ENCODE data around the gene RNF220. TPM values are rescaled to one million over a fixed set of nuclear protein-coding genes. Genes with fewer than 3 reads are reported as not detected.

Gene RNF220
- polyA plus RNA-seq, 1 of the 3 experiments (the other 2 are of a cell fraction) = 83.7 TPM

DNA sequence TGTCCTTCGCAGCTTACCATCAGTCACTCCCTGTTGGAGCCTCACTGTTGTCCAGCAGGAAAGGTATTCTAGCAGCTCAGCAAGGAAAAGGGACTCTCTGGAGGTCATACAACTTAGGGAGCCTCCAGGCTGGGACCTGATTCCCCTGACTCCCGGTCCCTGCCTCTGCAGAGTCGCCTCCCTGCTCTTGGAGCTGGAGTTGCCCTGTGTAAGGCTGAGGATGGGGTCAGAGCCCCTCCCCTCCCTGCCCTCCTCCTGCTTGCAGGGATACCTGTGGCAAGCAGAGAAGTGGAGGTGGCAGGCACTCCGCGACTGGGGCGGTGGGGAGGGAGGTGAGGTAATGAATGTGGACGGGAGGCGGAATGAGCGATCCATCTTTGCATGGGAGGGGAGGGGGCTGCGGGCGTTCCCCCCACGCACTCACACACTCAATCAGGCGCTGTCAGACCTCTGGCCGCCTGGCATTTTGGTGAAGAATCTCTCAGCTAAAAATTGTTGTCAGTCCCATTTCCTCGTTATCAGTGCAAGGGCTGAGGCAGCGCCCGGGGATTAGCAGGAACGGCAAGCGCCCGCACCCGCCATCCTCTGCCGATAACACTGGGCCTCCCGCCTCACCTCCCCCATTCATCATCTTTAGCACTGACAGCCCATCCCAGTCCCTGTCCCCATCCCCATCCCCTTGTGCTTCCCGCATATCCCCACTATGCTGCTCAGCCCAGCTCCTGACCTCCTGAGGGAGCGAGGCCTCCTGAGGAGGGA lies 204.9 kb downstream of the RNF220 start:
- CTCF ChIA-PET = interaction anchor here (0.6 to 6.9 kb wide), 26 partner anchors 7 to 205 kb away, joined by 3 to 150 read pairs (median 6); partner anchors contain the start of genes ARMH1 and TMEM53
- POLR2A ChIA-PET = interaction anchor here (0.6 to 1.5 kb wide), 3 partner anchors 43 to 120 kb away, joined by 3 read pairs; no protein-coding TSS in a partner anchor

More for the DNA sequence above, 204.9 kb downstream of the RNF220 start:
- Histone ChIP-seq H3K36me3 (replicated peaks in 1 of 2; ENCODE audit: control insufficient read depth in 1 of 2, insufficient read depth in 2 of 2, low read length in 1 of 2) (no peaks in the 10 kb centered on the region), H2AFZ (ENCODE audit: low read depth) (no peak overlapping the region), H3K79me2 (ENCODE audit: insufficient read depth) (no peaks in the 10 kb centered on the region), H3K9me2 (no peaks in the 10 kb centered on the region), H3K27ac (ENCODE audit: low read depth in 2 of 2, low read length in 1 of 2) (no peak overlapping the region), H3K4me1 (ENCODE audit: control insufficient read depth in 1 of 2, insufficient read depth in 2 of 2, low read depth in 1 of 2, low read length in 1 of 2) (no peaks in the 10 kb centered on the region; a peak in 1 of 4 replicates), H3F3A (replicated peaks; ENCODE audit: insufficient read depth) (no peaks in the 10 kb centered on the region), H3K9me3 (no peaks in the 10 kb centered on the region), H4K20me1 (ENCODE audit: insufficient read depth) (no peaks in the 10 kb centered on the region), H3K9ac (no peak overlapping the region), H3K27me3 (ENCODE audit: insufficient read depth) (no peaks in the 10 kb centered on the region), H3K4me2 (no peak overlapping the region), H3K4me3 (ENCODE audit: low read depth in 2 of 2, low read length in 1 of 2) (no peak overlapping the region)
- no peak for TF ChIP-seq SIN3A (IDR thresholded peaks at IDR 0.05; ENCODE audit: borderline replicate concordance, low read depth, low read length)
- TF ChIP-seq NFIC (IDR thresholded peaks at IDR 0.05; ENCODE audit: borderline replicate concordance) = no peak
- TF ChIP-seq EP300 (IDR thresholded peaks at IDR 0.05; ENCODE audit: borderline replicate concordance in 1 of 2, low read depth in 1 of 2, low read length in 1 of 2) = no peak
- no peak for TF ChIP-seq ELF1 (IDR thresholded peaks at IDR 0.05)
- TF ChIP-seq, protein P1, sequence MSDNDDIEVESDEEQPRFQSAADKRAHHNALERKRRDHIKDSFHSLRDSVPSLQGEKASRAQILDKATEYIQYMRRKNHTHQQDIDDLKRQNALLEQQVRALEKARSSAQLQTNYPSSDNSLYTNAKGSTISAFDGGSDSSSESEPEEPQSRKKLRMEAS (IDR thresholded peaks at IDR 0.05; ENCODE audit: low read depth) = no peak
- no peak for TF ChIP-seq YY1 (IDR thresholded peaks at IDR 0.05; ENCODE audit: low read depth)
- no peak for TF ChIP-seq GATA2 (CRISPR knock-in tag; IDR thresholded peaks at IDR 0.05)
- TF ChIP-seq USF1 (IDR thresholded peaks at IDR 0.05; ENCODE audit: borderline replicate concordance, low read depth) = no peak
- no peak for TF ChIP-seq FOXJ3 (CRISPR knock-in tag; IDR thresholded peaks at IDR 0.05)
- no peak for TF ChIP-seq FOXM1 (IDR thresholded peaks at IDR 0.05; ENCODE audit: low read depth)
- no peak for TF ChIP-seq EZH2phosphoT487 (IDR thresholded peaks at IDR 0.05; ENCODE audit: borderline replicate concordance, low read depth)
- no peak for TF ChIP-seq IRF3 (IDR thresholded peaks at IDR 0.05; ENCODE audit: low read depth, low read length)
- no peak for TF ChIP-seq CTCF (IDR thresholded peaks at IDR 0.05)
- TF ChIP-seq MXI1 (IDR thresholded peaks at IDR 0.05; ENCODE audit: low read depth, low read length) = no peak
- TF ChIP-seq ZBTB33 (IDR thresholded peaks at IDR 0.05; ENCODE audit: borderline replicate concordance, low read depth) = no peak
- no peak for TF ChIP-seq GABPA (IDR thresholded peaks at IDR 0.05; ENCODE audit: low read depth)
- TF ChIP-seq RXRA (IDR thresholded peaks at IDR 0.05; ENCODE audit: borderline replicate concordance, low read depth) = no peak
- TF ChIP-seq NRF1 (IDR thresholded peaks at IDR 0.05; ENCODE audit: low read depth, low read length) = no peak
- TF ChIP-seq RCOR1 (IDR thresholded peaks at IDR 0.05; ENCODE audit: low read length) = no peak
- DNase-seq = no peak
- WGBS (ENCODE audit: low lambda C conversion rate) = 93% methylated on average over 25 of the region's 25 CpGs

Measured in SK-N-SH (cell line).